ENCODE data around the gene PCDHB9.
A peak's percentile ranks its signal among the peaks of the same experiment; 100 is the strongest.
"Not testable (repeated sequence)": the region's sequence is repeated elsewhere in the genome, so short reads cannot be mapped to it uniquely, and the experiment has no call there.

Gene PCDHB9

DNA sequence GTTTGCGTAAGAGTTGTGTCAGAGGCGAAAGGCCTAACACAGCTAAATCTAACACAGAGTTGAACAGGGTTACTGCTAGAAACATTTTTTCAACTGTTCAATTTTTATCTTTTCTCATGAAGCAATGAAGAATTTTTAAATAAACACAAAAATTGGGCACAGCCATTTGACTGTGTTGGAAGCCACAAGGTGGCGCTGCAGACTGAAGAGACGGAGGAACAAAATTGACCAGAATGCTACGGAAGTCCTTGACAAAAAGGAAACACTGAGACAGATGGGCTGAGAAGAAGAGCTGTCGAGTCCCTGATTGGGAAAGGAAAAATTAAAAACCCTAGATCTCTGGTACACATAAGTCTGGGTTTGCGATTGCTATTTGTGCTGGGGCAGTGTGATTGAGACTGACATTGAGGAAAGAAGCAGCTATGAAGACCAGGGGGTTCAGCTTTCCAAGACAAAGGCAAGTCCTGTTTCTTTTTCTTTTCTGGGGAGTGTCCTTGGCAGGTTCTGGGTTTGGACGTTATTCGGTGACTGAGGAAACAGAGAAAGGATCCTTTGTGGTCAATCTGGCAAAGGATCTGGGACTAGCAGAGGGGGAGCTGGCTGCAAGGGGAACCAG is at the start of gene PCDHB9:
PCDHB9 (plus strand) TSS at position 265 of the 616 bp plus-strand sequence; CDS start at position 423, 158 bp downstream.
- DNase-seq (ENCODE audit: low read depth): peak; percentile 10

DNA sequence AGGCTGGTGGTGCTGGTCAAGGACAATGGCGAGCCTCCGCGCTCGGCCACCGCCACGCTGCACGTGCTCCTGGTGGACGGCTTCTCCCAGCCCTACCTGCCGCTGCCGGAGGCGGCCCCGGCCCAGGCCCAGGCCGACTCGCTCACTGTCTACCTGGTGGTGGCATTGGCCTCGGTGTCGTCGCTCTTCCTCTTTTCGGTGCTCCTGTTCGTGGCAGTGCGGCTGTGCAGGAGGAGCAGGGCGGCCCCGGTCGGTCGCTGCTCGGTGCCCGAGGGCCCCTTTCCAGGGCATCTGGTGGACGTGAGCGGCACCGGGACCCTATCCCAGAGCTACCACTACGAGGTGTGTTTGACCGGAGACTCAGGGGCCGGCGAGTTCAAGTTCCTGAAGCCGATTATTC is 49.6 kb upstream of the PCDHB9 start:
- DNase-seq (ENCODE audit: low read depth): not testable (repeated sequence)

DNA sequence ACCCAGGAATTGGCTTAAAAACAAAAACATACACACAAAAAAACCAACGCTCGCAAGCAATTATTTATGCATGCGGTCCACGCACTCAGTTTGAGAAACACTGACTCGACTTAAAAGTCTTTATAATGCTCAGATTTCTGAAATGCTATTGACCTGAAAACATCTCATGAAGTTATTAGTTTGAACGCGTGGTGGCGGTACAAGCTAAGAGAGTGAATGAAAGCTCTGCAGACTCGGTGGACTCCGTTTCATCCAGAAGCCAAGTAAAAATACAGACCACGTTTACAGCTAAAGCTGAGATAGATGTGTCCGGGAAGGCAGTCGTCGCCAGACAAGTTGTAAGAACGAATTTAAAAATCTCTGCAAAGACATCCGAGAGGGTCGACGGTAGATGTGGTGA is 37.1 kb upstream of the PCDHB9 start, which contains the start of gene PCDHB6:
PCDHB6 (plus strand) TSS at position 246 of the 400 bp plus-strand sequence. CDS start 201 bp downstream, outside the sequence.
- no peak for DNase-seq (ENCODE audit: low read depth)

DNA sequence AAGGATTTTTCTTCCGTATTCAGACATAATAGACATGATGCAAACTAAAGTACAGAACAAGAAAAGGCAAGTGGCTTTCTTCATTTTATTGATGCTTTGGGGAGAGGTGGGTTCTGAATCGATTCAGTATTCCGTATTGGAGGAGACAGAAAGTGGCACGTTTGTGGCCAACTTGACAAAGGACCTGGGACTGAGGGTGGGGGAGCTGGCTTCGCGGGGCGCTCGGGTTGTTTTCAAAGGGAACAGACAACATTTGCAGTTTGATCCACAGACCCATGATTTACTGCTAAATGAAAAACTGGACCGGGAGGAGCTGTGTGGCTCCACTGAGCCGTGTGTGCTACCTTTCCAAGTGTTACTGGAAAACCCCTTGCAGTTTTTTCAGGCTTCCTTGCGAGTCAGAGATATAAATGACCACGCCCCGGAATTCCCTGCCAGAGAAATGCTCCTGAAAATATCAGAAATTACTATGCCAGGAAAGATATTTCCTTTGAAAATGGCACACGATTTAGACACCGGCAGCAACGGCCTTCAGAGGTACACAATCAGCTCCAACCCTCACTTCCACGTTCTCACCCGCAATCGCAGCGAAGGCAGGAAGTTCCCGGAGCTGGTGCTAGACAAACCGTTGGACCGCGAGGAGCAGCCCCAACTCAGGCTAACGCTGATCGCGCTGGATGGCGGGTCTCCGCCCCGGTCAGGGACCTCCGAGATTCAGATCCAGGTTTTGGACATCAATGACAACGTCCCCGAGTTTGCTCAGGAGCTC is 36.6 kb upstream of the PCDHB9 start:
- DNase-seq (ENCODE audit: low read depth): no peak

DNA sequence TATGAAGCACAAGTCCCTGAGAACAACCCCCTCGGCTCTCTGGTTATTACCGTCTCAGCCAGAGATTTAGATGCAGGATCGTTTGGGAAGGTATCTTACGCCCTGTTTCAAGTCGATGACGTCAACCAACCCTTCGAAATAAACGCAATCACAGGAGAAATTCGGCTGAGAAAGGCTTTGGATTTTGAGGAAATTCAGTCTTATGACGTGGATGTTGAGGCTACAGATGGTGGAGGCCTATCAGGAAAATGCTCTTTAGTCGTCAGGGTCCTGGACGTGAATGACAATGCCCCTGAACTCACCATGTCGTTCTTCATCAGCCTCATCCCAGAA is 36.0 kb upstream of the PCDHB9 start:
- DNase-seq (ENCODE audit: low read depth): no peak

DNA sequence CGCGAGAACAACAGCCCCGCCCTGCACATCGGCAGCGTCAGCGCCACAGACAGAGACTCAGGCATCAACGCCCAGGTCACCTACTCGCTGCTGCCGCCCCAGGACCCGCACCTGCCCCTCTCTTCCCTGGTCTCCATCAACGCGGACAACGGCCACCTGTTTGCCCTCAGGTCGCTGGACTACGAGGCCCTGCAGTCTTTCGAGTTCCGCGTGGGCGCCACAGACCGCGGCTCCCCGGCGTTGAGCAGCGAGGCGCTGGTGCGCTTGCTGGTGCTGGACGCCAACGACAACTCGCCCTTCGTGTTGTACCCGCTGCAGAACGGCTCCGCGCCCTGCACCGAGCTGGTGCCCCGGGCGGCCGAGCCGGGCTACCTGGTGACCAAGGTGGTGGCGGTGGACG is 35.3 kb upstream of the PCDHB9 start:
- DNase-seq (ENCODE audit: low read depth): not testable (repeated sequence)

DNA sequence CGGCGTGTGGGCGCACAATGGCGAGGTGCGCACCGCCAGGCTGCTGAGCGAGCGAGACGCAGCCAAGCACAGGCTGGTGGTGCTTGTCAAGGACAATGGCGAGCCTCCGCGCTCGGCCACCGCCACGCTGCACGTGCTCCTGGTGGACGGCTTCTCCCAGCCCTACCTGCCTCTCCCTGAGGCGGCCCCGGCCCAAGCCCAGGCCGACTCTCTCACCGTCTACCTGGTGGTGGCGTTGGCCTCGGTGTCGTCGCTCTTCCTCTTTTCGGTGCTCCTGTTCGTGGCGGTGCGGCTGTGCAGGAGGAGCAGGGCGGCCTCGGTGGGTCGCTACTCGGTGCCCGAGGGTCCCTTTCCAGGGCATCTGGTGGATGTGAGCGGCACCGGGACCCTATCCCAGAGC is 34.9 kb upstream of the PCDHB9 start:
- not testable (repeated sequence) for DNase-seq (ENCODE audit: low read depth)

DNA sequence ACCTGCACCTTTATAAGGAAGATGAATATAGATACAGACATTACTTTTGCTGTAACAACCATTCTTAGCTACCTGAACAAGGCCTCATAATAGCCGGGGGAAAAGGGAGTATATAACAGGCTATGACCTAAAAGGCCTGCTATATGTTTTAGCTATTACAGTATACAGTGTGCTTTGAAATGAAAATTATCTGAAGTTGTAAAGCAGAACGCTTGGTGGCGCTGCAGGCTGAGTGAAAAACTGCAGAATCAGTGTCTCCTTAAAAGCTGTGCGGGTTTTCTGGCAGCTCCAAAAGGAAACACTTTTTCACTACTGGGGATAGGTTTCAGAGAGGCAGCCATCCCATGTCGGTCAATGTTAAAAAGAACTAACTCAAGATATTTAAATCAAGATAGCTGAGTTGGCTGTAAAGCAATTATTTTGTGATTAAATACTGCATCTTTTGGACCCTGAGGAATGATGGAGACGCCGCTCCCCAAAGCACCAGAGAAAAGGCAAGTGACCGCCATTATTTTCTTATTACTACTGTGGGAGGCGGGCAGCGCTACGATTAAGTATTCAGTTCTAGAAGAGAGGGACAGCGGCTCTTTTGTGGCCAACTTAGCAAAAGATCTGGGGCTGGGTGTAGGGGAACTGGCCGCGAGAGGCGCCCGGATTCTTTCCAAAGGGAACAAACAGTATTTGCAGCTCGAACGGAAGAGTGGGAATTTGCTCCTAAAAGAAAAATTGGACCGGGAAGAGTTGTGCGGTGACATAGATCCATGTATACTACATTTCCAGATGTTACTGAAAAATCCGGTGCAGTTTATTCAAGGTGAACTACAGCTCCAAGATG is 31.2 kb upstream of the PCDHB9 start:
- DNase-seq (ENCODE audit: low read depth): no peak

DNA sequence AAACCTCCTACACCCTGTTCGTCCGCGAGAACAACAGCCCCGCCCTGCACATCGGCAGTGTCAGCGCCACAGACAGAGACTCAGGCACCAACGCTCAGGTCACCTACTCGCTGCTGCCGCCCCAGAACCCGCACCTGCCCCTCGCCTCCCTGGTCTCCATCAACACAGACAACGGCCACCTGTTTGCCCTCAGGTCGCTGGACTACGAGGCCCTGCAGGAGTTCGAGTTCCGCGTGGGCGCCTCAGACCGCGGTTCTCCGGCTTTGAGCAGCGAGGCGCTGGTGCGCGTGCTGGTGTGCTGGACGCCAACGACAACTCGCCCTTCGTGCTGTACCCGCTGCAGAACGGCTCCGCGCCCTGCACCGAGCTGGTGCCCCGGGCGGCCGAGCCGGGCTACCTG is 29.6 kb upstream of the PCDHB9 start:
- DNase-seq (ENCODE audit: low read depth): not testable (repeated sequence)

DNA sequence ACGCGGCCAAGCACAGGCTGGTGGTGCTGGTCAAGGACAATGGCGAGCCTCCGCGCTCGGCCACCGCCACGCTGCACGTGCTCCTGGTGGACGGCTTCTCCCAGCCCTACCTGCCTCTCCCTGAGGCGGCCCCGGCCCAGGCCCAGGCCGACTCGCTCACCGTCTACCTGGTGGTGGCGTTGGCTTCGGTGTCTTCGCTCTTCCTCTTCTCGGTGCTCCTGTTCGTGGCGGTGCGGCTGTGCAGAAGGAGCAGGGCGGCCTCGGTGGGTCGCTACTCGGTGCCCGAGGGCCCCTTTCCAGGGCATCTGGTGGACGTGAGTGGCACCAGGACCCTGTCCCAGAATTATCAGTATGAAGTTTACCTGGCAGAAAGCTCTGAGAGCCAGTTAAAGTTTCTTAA is 29.1 kb upstream of the PCDHB9 start:
- DNase-seq (ENCODE audit: low read depth): not testable (repeated sequence)

DNA sequence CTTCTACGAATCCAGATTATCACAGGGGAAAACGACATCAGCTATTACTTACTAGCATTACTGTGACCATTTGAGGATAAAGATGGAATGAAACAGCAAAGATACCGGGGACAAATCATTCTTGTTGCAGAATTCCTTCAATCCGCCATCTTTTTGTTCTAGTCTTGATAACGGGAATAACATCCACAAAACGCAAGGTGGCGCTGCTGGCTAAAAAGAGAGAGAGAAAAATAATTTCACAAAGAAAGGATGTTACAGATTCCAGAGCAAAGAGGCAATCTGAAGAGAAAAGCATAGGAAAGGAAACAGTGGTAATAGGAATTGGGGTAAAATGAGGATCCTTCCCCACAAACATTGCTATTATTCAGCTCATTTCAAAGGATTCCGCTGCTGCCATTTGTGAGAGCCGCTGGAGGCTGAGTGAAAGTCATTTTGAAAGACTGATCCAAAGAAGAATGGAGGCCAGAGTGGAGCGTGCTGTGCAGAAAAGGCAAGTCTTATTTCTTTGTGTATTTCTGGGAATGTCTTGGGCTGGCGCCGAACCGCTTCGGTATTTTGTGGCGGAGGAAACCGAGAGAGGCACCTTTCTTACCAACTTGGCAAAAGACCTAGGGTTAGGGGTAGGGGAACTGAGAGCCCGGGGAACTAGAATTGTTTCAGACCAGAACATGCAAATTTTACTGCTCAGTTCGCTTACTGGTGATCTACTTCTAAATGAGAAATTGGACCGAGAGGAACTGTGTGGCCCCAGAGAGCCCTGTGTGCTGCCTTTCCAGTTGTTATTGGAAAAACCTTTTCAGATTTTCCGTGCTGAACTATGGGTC is 14.4 kb upstream of the PCDHB9 start, which contains the start of gene PCDHB7:
PCDHB7 (plus strand) TSS at position 264 of the 824 bp plus-strand sequence; CDS start at position 456, 192 bp downstream.
- no peak for DNase-seq (ENCODE audit: low read depth)

DNA sequence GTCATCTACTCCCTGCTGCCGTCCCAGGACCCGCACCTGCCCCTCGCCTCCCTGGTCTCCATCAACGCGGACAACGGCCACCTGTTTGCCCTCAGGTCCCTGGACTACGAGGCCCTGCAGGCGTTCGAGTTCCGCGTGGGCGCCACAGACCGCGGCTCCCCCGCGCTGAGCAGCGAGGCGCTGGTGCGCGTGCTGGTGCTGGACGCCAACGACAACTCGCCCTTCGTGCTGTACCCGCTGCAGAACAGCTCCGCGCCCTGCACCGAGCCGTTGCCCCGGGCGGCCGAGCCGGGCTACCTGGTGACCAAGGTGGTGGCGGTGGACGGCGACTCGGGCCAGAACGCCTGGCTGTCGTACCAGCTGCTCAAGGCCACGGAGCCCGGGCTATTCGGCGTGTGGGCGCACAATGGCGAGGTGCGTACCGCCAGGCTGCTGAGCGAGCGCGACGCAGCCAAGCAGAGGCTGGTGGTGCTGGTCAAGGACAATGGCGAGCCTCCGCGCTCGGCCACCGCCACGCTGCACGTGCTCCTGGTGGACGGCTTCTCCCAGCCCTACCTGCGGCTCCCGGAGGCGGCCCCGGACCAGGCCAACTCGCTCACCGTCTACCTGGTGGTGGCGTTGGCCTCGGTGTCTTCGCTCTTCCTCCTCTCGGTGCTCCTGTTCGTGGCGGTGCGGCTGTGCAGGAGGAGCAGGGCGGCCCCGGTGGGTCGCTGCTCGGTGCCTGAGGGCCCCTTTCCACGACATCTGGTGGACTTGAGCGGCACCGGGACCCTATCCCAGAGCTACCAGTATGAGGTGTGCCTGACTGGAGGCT is 12.5 kb upstream of the PCDHB9 start:
- not testable (repeated sequence) for DNase-seq (ENCODE audit: low read depth)

DNA sequence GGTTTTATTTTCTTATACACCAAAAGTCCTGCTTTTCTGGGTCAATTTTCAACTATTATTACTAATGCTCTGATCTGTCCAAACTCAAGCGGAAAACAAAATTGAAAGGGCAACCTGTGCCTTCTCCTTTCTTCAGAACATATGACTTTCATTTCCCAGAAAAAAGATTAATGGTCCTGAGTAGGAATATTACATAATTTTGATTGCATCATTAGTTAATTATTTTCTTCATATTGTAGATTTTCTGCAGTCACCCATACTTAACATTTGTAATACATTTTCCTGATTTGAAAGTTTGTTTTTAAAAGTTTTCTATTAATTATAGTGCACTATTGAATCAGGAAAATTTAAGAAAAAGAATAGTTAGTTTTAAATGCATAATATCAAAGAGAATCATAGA is 11.0 kb upstream of the PCDHB9 start:
- DNase-seq (ENCODE audit: low read depth): no peak

DNA sequence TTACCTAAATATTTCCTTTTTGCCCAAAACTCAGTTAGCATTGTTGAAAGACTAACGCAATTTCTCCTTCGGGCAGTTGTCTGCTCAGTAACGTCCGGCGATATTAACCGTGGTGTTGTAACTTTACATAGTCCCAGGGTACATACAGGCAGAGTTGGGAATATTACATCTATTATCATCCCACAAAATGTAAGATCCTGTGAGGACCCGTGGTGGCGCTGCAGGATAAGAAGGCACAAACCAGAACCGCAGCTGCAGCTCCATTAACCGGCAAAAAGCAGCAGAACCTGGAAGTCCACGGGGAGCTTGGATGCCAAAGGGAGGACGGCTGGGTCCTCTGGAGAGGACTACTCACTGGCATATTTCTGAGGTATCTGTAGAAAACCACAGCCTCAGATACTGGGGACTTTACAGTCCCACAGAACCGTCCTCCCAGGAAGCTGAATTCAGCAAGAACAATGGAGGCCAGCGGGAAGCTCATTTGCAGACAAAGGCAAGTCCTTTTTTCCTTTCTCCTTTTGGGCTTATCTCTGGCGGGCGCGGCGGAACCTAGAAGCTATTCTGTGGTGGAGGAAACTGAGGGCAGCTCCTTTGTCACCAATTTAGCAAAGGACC is 9.3 kb upstream of the PCDHB9 start, which contains the start of gene PCDHB8:
PCDHB8 (plus strand) TSS at position 214 of the 615 bp plus-strand sequence; CDS start at position 459, 245 bp downstream.
- not testable (repeated sequence) for DNase-seq (ENCODE audit: low read depth)

DNA sequence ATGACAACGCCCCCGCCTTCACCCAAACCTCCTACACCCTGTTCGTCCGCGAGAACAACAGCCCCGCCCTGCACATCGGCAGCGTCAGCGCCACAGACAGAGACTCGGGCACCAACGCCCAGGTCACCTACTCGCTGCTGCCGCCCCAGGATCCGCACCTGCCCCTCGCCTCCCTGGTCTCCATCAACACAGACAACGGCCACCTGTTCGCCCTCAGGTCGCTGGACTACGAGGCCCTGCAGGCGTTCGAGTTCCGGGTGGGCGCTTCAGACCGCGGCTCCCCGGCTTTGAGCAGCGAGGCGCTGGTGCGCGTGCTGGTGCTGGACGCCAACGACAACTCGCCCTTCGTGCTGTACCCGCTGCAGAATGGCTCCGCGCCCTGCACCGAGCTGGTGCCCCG is 7.6 kb upstream of the PCDHB9 start:
- DNase-seq (ENCODE audit: low read depth): not testable (repeated sequence)

DNA sequence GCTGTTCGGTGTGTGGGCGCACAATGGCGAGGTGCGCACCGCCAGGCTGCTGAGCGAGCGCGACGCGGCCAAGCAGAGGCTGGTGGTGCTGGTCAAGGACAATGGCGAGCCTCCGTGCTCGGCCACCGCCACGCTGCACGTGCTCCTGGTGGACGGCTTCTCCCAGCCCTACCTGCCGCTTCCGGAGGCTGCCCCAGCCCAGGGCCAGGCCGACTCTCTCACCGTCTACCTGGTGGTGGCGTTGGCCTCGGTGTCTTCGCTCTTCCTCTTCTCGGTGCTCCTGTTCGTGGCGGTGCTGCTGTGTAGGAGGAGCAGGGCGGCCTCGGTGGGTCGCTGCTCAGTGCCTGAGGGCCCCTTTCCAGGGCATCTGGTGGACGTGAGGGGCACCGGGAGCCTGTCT is 7.1 kb upstream of the PCDHB9 start:
- not testable (repeated sequence) for DNase-seq (ENCODE audit: low read depth)

DNA sequence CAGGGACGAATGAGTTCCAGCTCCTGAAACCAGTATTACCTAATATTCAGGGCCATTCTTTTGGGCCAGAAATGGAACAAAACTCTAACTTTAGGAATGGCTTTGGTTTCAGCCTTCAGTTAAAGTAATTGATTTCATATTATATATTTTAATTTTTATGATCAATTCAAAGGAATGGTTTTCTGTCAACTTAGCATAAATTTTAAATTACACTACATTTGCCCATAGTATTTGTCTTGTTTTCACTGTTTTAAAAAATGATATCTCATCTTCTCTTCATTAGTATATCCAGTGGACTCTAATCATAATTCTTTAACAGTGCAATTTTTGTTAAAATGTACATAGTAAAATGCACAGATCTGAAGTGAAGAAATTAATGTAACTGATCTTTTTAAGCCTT is 6.6 kb upstream of the PCDHB9 start:
- DNase-seq (ENCODE audit: low read depth): no peak

DNA sequence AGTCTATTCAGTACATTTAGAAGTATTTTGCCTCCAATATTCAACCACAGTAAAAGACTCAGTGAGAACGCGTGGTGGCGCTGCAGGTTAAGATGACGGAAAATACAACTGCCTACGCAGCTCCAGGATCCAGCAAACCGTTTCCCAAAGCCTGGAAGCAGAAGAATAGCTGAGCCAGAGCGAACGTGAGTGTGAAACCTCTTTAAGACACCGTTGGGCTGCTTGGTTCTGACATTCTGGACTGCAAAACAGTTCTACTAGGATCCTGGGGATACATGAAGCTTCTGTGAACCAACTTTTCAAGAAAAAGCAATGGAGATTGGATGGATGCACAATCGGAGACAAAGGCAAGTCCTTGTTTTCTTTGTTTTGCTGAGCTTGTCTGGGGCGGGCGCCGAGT is 4.7 kb upstream of the PCDHB9 start, which contains the start of gene PCDHB16:
PCDHB16 (plus strand) TSS at position 140 of the 400 bp plus-strand sequence; CDS start at position 313, 173 bp downstream.
- no peak for DNase-seq (ENCODE audit: low read depth)

DNA sequence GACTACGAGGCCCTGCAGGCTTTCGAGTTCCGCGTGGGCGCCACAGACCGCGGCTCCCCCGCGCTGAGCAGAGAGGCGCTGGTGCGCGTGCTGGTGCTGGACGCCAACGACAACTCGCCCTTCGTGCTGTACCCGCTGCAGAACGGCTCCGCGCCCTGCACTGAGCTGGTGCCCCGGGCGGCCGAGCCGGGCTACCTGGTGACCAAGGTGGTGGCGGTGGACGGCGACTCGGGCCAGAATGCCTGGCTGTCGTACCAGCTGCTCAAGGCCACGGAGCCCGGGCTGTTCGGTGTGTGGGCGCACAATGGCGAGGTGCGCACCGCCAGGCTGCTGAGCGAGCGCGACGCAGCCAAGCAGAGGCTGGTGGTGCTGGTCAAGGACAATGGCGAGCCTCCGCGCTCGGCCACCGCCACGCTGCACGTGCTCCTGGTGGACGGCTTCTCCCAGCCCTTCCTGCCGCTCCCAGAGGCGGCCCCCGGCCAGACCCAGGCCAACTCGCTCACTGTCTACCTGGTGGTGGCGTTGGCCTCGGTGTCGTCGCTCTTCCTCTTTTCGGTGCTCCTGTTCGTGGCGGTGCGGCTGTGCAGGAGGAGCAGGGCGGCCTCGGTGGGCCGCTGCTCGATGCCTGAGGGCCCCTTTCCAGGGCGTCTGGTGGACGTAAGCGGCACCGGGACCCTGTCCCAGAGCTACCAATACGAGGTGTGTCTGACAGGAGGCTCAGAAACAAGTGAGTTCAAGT is 2.7 kb upstream of the PCDHB9 start:
- not testable (repeated sequence) for DNase-seq (ENCODE audit: low read depth)

All from stimulated activated CD8-positive, alpha-beta memory T cell treated with anti-CD3 and anti-CD28 coated beads, Interleukin-12 subunit alpha, Interleukin-12 subunit beta, amount 100 ng/mL, for 1 hour (primary cell).